Measurements from ENCODE around the gene ZNF410.

- TF ChIP-seq SP1 (IDR thresholded peaks at IDR 0.05) = no peak
- no peak for TF ChIP-seq ZNF384 (IDR thresholded peaks at IDR 0.05)
- no peak for TF ChIP-seq FOXK2 (IDR thresholded peaks at IDR 0.05)
- no peak for TF ChIP-seq SUZ12 (IDR thresholded peaks at IDR 0.05)
- no peak for TF ChIP-seq TARDBP (IDR thresholded peaks at IDR 0.05)
- no peak for TF ChIP-seq FOXM1 (IDR thresholded peaks at IDR 0.05; ENCODE audit: borderline replicate concordance)
- TF ChIP-seq CTBP1 (IDR thresholded peaks at IDR 0.05; ENCODE audit: borderline replicate concordance) = no peak
- TF ChIP-seq HDGF (IDR thresholded peaks at IDR 0.05; ENCODE audit: borderline replicate concordance) = no peak
- no peak for TF ChIP-seq L3MBTL2 (conservative IDR thresholded peaks at IDR 0.05)
- TF ChIP-seq BHLHE40 (IDR thresholded peaks at IDR 0.05; ENCODE audit: borderline replicate concordance) = no peak
Observed at GRCh38 chr14:73862480-73862879, 24.2 kb upstream of the ZNF410 start.
